ENCODE data around the gene HEATR5B.

The HEATR5B gene
- total RNA-seq, result 46.6 to 92.1 (median 70.0) reads per million in 18 experiments

GRCh38 chr2:37083873-37084794 is at the start of gene HEATR5B, which contains the start of gene GPATCH11:
Gene HEATR5B, minus strand, starts transcription at chr2:37084372. Its CDS starts 958 bp downstream, at chr2:37083414.
Gene GPATCH11, plus strand, starts transcription at chr2:37084518. Its CDS starts 3,864 bp downstream, at chr2:37088382.
- peak; percentile 94 to 98 for DNase-seq

DNA sequence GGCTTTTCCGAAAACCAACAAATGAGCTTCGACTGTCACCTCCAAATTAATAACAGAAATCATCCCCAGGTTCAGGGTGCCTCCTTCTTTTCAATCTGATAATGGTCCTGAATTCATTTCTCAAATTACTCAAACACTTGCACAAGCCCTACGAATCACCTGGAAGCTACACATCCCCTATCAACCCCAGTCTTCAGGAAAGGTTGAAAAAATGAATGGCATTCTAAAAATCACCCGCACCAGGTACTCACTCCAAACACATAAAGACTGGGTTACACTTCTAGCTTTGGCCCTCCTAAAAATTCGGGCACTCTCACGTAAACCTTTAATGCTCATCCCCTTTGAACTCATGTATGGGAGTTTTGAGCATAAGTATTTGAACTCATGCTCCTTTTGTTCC is 48.7 kb upstream of the HEATR5B start:
- no peak for DNase-seq

DNA sequence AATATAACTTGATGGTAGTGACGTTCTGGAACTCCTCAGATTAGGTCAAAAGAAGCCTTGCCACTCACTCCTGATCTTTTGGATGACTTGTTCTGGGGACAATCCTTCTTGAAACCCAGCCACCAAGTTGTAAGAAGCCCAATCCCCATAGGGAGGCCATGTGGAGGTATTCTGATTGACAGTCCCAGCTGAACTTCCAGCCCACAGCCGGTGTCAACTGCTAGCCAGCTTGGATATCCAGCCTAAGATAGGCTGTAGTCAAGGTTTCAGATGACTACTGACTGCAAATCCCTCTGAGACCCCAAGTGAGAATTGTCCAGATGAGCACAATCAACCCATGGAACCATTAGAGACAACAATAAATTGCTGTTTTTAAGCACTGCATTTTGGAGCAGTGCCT is 41.2 kb upstream of the HEATR5B start:
- no peak for DNase-seq

DNA sequence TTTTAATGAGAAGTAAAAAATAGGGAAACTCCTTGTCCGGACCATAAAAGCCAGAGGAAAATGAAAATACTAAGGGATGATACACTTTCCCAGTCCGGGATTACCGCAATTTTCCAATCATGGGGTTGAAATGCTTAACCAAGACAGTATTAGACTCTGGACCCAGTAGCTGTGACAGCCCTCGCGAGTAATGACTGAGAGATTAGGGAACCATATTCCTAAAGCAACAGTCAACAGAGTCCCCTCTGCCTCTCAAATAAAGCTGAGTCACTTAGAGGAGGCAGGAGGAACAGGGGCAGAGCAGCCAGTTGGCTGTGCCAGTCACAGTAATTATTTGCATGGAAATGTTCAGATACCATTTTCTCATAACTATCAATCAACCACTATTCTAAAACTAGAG is 35.0 kb upstream of the HEATR5B start:
- no peak for DNase-seq

- no peak for DNase-seq
These were observed 33.4 kb upstream of the HEATR5B start for GRCh38 chr2:37117566-37117965.

GRCh38 chr2:37111958-37112357 is 27.8 kb upstream of the HEATR5B start:
- DNase-seq, result no peak

- no peak for DNase-seq
These were observed 26.4 kb upstream of the HEATR5B start for GRCh38 chr2:37110306-37111212.

GRCh38 chr2:37109523-37109922 is 25.4 kb upstream of the HEATR5B start:
- no peak for DNase-seq

DNA sequence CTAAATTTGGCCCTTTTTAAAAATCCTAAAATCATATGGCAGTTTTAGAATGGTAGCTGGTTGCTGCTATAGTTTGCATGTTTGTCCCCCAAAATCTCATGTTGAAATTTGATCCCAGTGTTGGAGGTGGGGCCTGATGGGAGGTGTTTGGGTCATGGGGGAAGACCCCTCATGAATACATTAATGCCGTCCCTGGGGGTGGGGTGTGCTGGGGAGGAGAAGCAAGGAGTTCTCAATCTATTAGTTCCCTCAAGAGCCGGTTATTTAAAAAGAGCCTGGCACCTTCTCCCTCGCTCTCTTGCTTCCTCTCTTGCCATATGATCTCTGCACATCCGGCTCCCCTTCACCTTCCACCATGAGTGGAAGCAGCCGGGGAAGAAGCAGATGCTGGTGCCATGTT is 21.0 kb upstream of the HEATR5B start:
- no peak for DNase-seq

GRCh38 chr2:37104178-37104577 is 20.0 kb upstream of the HEATR5B start:
- DNase-seq, result no peak

- DNase-seq, result no peak
These were observed 18.4 kb upstream of the HEATR5B start for GRCh38 chr2:37102588-37102987.

GRCh38 chr2:37100054-37100453 is 15.9 kb upstream of the HEATR5B start:
- no peak for DNase-seq

- DNase-seq, result no peak
These were observed 14.4 kb upstream of the HEATR5B start for GRCh38 chr2:37098416-37099118.

DNA sequence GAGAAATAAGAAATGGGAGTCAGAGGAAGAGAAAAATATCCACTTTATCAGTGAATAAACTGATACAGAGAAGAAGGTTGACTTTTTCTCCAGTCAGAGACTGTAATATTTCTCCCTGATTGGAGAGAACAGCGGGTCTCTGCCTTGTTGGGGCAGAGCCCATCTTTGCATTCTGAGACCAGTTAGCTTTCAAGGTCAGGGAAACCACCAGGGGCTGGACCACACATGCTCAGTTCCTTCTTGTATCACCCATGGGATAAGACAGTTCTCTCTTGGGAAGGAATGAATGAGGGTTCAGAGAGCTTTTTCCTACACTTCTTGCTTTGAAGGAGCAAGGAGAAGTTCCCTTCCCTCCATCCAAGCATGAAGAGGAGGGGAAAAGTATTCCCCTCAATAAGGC is 12.4 kb upstream of the HEATR5B start:
- no peak for DNase-seq

DNA sequence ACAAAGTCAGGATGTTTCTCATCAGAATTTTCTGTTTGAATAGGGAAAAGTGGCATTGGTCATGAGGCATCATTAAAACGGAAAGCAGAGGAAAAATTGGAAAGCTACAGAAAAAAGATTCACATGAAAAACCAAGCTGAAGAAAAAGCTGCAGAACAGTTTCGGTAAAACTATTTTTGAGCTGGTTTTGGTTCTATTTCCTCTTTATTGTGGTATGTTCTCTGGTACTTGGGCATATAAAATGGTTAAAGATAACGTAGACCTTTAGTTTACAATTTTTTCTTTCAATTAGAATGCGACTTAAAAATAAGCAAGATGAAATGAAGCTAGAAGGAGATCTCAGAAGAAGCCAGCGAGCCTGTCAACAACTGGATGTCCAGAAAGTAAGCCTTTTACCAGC is 7.7 kb upstream of the HEATR5B start:
- no peak for DNase-seq

DNA sequence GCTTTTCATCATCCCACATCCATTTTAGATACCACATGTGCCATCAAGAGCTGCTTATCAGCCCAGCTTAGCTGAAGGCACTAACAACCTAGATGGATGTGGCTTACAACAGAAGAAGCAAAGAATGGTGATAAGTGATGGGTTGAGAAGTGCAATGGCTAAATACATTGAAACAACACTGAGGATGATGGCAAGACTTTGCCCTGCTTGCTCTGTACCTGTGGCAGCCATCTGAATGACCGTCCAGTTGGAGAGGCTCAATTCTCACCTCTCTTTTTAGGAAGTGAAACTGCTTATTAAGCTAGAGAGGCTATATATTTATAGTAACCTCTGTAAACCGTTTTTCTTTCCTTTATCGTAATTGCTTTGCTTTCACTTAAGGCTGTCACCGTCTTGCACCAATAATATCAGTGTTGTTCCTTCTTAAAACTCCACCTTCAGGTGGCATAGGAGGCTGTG is 5.9 kb upstream of the HEATR5B start:
- DNase-seq, result no peak

GRCh38 chr2:37085731-37086147 is 1.6 kb upstream of the HEATR5B start:
- peak; percentile 21 to 23 for DNase-seq

GRCh38 chr2:37084797-37085196 is 625 bp upstream of the HEATR5B start:
- no peak for DNase-seq

DNA sequence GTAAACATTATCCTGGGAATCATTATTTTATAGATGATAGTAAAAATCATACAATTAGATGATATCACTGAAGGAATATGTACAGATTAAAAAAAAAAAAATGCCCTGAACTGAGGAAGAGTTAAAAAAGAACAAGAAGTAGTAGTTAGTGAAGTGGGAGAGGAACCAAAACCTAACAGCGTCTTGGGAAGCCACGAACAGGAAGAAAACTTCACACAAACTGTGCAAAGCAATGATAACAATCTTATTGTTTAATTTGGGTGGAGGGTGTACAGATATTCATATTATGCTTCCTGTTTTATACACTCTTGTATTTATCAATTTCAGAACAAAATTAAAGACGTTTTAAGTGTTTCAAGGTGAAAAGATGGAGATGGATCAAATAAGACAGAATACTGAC is 3.5 kb downstream of the HEATR5B start:
- no peak for DNase-seq

DNA sequence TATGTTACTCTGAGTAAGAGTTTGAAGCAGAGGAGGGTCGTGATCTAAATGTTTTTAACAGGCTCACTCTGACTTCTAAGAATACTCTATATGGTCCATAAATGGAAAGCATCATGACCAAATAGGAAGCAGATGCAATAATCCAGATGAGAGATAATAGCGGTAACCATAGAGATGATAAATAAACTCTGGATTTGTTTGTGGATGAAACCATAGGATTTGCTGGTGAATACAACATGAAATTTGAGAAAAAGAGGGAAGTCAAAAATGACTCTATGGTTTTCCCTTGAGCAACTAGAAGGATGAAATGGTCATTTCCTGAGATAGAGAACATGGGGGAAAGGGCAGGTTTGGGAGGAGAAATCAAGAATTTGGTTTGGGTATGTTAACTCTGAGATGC is 3.9 kb downstream of the HEATR5B start:
- peak; percentile 21 to 70 for DNase-seq

- DNase-seq, result no peak
These were observed 13.2 kb downstream of the HEATR5B start for GRCh38 chr2:37070931-37071330.

DNA sequence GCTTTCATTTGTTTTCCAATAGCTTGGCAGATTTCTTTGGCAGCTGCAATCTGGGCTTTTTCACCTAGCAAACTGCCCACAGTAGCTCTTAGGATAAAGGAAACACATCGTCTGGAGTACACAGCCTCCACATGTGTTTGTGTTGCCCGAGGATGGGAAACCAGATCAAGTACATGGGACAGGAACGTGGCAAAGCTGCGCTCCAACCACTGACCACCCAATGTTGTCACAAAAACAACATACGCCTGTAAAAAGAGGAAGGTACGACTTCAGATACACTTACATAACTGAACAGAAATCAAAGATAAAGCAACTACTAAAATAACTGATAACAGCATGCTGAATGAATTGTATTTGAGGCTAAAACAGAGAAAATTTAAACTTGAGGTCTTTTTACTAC is 15.5 kb downstream of the HEATR5B start:
- DNase-seq, result no peak

GRCh38 chr2:37061776-37062175 is 22.4 kb downstream of the HEATR5B start:
- no peak for DNase-seq
